ENCODE data around the gene PARD6G. TPM values are rescaled to one million over a fixed set of nuclear protein-coding genes. Genes with fewer than 3 reads are reported as not detected.

Gene PARD6G
- total RNA-seq, 6 donors from 2014 or later: 1.4 to 6.1 (median 3.5) TPM

DNA sequence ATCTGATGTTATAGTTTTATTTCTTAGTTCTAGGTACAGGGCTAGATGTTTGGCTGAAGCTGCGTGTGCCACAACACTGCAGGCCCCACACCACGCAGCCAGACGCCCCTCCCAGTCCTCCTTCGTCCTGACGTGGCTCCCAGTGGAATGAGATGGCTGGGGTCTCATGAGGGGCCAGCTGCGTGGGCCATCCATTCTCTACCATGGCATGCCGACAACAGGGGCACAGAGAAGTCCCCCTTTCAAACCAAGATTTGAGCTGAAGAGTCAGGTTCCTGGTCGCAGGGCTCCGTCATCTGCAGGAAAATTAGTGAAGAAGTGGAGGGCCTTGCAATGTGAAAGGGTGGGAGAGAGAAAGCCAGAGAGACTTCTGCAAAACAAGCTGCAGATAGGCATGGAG, 64.5 kb downstream of the PARD6G start:
- ATAC-seq (ENCODE audit: low FRiP score in 2 of 2) (no peak), DNase-seq (no peak)
- Histone ChIP-seq H3K9me3 (no peaks in the 10 kb centered on the region), H3K4me3 (no peak overlapping the region), H3K36me3 (no peaks in the 10 kb centered on the region), H3K27ac (no peak overlapping the region), H3K27me3 (no peaks in the 10 kb centered on the region), H3K4me1 (no peaks in the 10 kb centered on the region)
- TF ChIP-seq EP300 (IDR thresholded peaks at IDR 0.05) (no peak), POLR2A (IDR thresholded peaks at IDR 0.05) (no peak), POLR2AphosphoS5 (IDR thresholded peaks at IDR 0.05) (no peak)
- TF ChIP-seq, protein P1, sequence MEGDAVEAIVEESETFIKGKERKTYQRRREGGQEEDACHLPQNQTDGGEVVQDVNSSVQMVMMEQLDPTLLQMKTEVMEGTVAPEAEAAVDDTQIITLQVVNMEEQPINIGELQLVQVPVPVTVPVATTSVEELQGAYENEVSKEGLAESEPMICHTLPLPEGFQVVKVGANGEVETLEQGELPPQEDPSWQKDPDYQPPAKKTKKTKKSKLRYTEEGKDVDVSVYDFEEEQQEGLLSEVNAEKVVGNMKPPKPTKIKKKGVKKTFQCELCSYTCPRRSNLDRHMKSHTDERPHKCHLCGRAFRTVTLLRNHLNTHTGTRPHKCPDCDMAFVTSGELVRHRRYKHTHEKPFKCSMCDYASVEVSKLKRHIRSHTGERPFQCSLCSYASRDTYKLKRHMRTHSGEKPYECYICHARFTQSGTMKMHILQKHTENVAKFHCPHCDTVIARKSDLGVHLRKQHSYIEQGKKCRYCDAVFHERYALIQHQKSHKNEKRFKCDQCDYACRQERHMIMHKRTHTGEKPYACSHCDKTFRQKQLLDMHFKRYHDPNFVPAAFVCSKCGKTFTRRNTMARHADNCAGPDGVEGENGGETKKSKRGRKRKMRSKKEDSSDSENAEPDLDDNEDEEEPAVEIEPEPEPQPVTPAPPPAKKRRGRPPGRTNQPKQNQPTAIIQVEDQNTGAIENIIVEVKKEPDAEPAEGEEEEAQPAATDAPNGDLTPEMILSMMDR (IDR thresholded peaks at IDR 0.05): no peak
- WGBS, 2 donors: 86 to 88% methylated on average over 8 to 9 of the region's 9 CpGs

DNA sequence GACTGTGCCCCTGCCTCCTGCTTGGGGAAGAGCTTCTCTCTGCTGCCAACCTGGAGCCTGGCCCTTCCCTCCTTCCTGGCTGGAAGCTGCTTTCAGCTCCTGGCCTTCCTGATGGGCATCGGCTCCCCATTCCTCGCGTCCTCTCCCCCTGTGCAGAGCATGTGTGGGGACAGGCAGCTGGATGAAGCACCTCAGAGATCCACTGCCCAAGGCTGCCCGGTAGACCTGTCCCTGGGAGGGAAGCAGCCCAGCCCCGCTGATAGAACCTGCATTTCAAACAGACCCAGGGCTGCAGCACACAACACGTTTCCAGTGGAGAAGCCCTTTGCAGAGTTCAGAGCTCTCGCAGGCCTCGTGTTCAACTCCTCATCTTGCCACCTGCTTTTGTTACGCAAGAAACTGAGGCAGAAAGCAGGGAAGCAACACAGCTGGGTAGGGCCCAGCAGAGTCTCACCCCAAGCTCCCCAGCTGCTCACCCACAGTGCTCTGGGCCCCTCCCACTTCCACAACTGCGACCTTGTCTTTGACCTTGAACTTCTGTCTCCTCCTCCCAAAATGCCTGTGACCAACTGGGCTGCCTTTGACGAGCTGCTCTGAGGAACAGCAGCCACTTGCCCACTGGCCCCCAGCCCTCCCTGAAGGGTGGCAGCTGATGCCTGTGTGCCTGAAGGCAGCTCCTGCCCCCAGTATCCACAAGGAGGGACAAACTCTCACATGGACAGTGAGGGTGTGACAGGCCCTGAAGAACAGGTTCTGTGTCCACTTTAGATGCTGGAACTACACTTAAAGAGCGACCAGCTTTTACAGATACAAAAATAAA, 65.5 kb downstream of the PARD6G start:
- Histone ChIP-seq H3K4me1 (no peaks in the 10 kb centered on the region), H3K27me3 (no peaks in the 10 kb centered on the region), H3K9me3 (no peaks in the 10 kb centered on the region), H3K4me3 (no peak overlapping the region), H3K36me3 (no peaks in the 10 kb centered on the region), H3K27ac (no peak overlapping the region)
- TF ChIP-seq, protein P1 (IDR thresholded peaks at IDR 0.05): no peak
- TF ChIP-seq POLR2A (IDR thresholded peaks at IDR 0.05) (no peak), EP300 (IDR thresholded peaks at IDR 0.05) (no peak), POLR2AphosphoS5 (IDR thresholded peaks at IDR 0.05) (no peak)
- DNase-seq (no peak), ATAC-seq (ENCODE audit: low FRiP score in 2 of 2) (no peak)
- WGBS, 2 donors: 68 to 78% methylated on average over 5 to 12 of the region's 12 CpGs

DNA sequence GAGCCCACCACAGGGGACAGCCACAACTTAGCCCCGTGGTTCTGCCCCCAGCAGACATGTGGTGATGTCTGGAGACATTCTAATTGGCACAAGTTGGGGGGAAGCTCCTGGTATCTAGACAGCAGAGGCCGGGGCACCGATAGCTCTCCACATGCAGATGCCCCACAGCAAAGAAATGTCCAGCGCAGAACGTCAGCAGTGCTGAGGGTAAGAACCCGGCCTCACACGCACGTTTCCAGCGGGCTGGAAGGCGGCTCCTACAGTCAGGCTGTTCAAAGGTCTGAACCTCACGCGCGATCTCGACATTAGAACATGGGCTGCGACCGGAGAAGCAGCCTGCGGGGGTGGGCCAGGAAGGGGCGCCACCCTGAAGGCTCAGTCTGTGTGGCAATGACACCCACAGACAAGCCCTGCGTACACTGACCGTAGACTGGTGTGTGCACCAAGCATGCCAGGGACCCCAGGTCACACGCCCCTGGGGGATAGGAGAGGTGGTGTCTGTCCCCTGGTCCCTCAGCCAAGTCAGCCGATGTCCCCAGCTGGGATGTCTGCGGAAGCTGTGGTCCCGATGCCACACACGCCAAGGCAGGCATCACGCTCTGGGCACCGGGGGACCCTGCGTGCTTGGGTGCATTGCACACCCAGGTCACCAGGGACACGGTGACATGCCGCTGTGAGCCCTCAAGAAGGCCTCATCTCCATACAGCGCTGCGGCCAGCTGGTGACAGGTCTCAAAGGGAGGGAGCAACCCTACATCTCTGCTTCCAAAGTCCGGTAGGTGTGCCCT, 66.3 kb downstream of the PARD6G start:
- H3K9me3 ChIP-seq: no peaks in the 10 kb centered on the region
- TF ChIP-seq POLR2A (IDR thresholded peaks at IDR 0.05) (no peak), EP300 (IDR thresholded peaks at IDR 0.05) (no peak), POLR2AphosphoS5 (IDR thresholded peaks at IDR 0.05) (no peak)
- TF ChIP-seq, protein P1 (IDR thresholded peaks at IDR 0.05): no peak
- DNase-seq (no peak), ATAC-seq (ENCODE audit: low FRiP score in 2 of 2) (peak in 1 of 2 donors; percentile 20)
- H3K27ac ChIP-seq: no peak overlapping the region
- WGBS, 2 donors: 90 to 92% methylated on average over 29 to 30 of the region's 33 CpGs
- H3K36me3 ChIP-seq: no peaks in the 10 kb centered on the region
- H3K4me1 ChIP-seq: no peaks in the 10 kb centered on the region
- H3K27me3 ChIP-seq: no peaks in the 10 kb centered on the region
- no peak overlapping the region for H3K4me3 ChIP-seq

DNA sequence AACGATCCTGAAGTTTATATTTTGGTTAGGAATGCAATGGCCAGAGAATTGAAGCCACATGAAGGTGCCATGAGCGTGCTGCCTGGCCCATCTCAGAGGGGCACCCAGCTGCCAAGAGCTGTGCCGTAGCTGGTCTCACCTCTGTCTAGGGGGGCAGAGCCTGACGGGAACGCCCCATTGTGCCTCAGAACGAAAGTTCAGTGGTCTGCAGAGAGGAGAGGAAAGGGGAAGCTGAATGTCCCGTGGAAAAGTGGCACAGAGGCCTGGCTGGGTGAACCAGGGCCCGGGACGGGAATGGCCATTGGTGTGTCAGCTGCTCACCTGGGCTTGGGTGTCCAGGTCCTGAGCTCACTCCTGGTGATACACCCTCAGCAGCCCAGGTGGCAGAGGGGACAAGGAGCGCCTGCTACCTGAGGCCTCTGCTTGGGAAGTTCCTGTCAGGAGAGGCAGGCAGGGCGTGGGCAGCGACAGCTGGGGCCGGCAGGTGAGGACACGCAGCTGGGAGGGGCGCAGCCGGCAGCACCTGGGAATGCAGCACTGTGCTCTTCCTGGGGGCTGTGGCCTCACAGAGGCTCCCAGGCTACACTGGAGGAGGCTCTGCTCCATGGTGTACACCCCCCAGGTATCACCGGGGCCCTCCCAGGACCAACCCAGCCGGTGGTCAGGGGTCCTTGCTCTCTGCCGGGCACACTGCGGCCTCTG, 67.3 kb downstream of the PARD6G start:
- Histone ChIP-seq H3K4me3 (no peak overlapping the region), H3K36me3 (no peaks in the 10 kb centered on the region), H3K9me3 (no peaks in the 10 kb centered on the region), H3K4me1 (no peaks in the 10 kb centered on the region), H3K27ac (no peak overlapping the region), H3K27me3 (no peaks in the 10 kb centered on the region)
- DNase-seq (no peak), ATAC-seq (ENCODE audit: low FRiP score in 2 of 2) (no peak)
- 80 to 90% methylated on average over 13 to 20 of the region's 20 CpGs for WGBS, 2 donors
- TF ChIP-seq EP300 (IDR thresholded peaks at IDR 0.05) (no peak), POLR2A (IDR thresholded peaks at IDR 0.05) (no peak), POLR2AphosphoS5 (IDR thresholded peaks at IDR 0.05) (no peak)
- TF ChIP-seq, protein P1 (IDR thresholded peaks at IDR 0.05): no peak

Data from upper lobe of left lung (tissue), 6 donors.